ENCODE measurements around the gene MYO16. TPM values are rescaled to one million over a fixed set of nuclear protein-coding genes. Genes with fewer than 3 reads are reported as not detected.

Gene MYO16
- total RNA-seq, 1 experiment from 2014 or later: not detected

GRCh38 chr13:108776650-108777049 is 147.2 kb downstream of the MYO16 start:
- Mint-ChIP-seq H3K4me3 (no peak overlapping the region), H3K27me3 (ENCODE audit: low read depth) (no peaks in the 10 kb centered on the region), H3K9me3 (peaks cover 3 to 8% of the 10 kb centered on the region in 2 experiments; a peak in 4 of 5 replicates), H3K27ac (no peak overlapping the region; a peak in 1 of 7 replicates), H3K4me1 (peaks cover 8 to 20% of the 10 kb centered on the region in 2 experiments), H3K36me3 (ENCODE audit: insufficient read depth in 1 of 3, low read depth in 3 of 3) (peaks cover 0 to 2% (median 2%) of the 10 kb centered on the region in 3 experiments; a peak in 3 of 7 replicates)
- Histone ChIP-seq H2BK5ac (ENCODE audit: insufficient read length, low read length) (no peak overlapping the region), H3K18ac (ENCODE audit: insufficient read length, low read depth, low read length) (no peak overlapping the region), H3T11ph (ENCODE audit: low read length) (no peak overlapping the region), H3K56ac (ENCODE audit: insufficient read length, low read depth, low read length) (no peak overlapping the region), H3K23ac (ENCODE audit: insufficient read length, low read depth, low read length) (no peak overlapping the region), H2AFZ (ENCODE audit: low read length) (no peak overlapping the region), H3K9me3 (ENCODE audit: control insufficient read depth, low read depth, low read length) (no peaks in the 10 kb centered on the region), H3K4me2 (ENCODE audit: insufficient read depth, insufficient read length, low read length) (no peak overlapping the region), H3K14ac (ENCODE audit: insufficient read depth, low read length) (no peak overlapping the region), H3K79me2 (ENCODE audit: insufficient read depth, low read length) (no peaks in the 10 kb centered on the region), H2BK20ac (ENCODE audit: low read depth, low read length, poor library complexity, severe bottlenecking) (no peak overlapping the region), H4K91ac (ENCODE audit: insufficient read length, low read depth, low read length) (no peak overlapping the region), H2AK5ac (ENCODE audit: insufficient read length, low read length) (no peak overlapping the region), H4K8ac (replicated peaks; ENCODE audit: insufficient read length, low read depth, low read length) (no peak overlapping the region), H4K20me1 (ENCODE audit: control insufficient read depth, insufficient read depth, insufficient read length) (no peaks in the 10 kb centered on the region), H3K27ac (ENCODE audit: insufficient read length, low read depth, low read length) (no peak overlapping the region), H3K79me1 (ENCODE audit: insufficient read depth, low read depth, low read length, poor library complexity, severe bottlenecking) (no peaks in the 10 kb centered on the region), H2BK12ac (ENCODE audit: insufficient read length, low read depth, low read length) (no peak overlapping the region), H3K23me2 (ENCODE audit: insufficient read length, low read depth, low read length, poor library complexity, severe bottlenecking) (no peaks in the 10 kb centered on the region), H3K27me3 (ENCODE audit: insufficient read depth, low read length) (no peaks in the 10 kb centered on the region), H3K4me1 (ENCODE audit: insufficient read depth, low read length) (no peaks in the 10 kb centered on the region), H4K5ac (ENCODE audit: insufficient read length, low read depth, low read length) (no peak overlapping the region), H2BK120ac (ENCODE audit: low read depth, low read length, poor library complexity, severe bottlenecking) (no peak overlapping the region), H3K4ac (ENCODE audit: low read depth, low read length) (no peak overlapping the region), H3K9ac (ENCODE audit: extremely low read depth, insufficient read length, low read length) (no peak overlapping the region), H2BK15ac (ENCODE audit: low read depth, low read length) (no peak overlapping the region)
- DNase-seq: no peak
- WGBS (ENCODE audit: extremely low coverage, insufficient read length, low lambda C conversion rate): no CpG with 5 or more reads among the region's 3 CpGs
- no peak for TF ChIP-seq CTCF (conservative IDR thresholded peaks at IDR 0.05)
